Prostate gland (tissue), 2 donors: ENCODE data around the gene CER1. TPM values are rescaled to one million over a fixed set of nuclear protein-coding genes. Genes with fewer than 3 reads are reported as not detected.

Experiments used
- DNase-seq: peaks from one replicate; pipeline ENCODE4 v3.0.0-alpha.2; 2019; ENCODE audit warnings: low spot score
- H3K27ac ChIP-seq, 2 donors: fragments of 200-600 bp; sonication (generic); 2 replicates each; pipeline ENCODE4 v1.5.1; 2017 to 2019
- H3K27me3 ChIP-seq: fragments of 200-600 bp; sonication (generic); replicated peaks from 2 replicates; pipeline ENCODE4 v1.5.1; 2019; ENCODE audit not compliant: insufficient read depth
- H3K36me3 ChIP-seq, 2 donors: fragments of 200-600 bp; sonication (generic); 1 replicate in 1 of 2; 2 replicates in 1 of 2; pipeline versions ENCODE4 v1.5.1 to v1.8.1; 2017 to 2019
- H3K4me1 ChIP-seq: fragments of 200-600 bp; sonication (generic); replicated peaks from 2 replicates; pipeline ENCODE4 v1.5.1; 2019
- H3K4me3 ChIP-seq, 2 donors: fragments of 200-600 bp; sonication (generic); 2 replicates each; pipeline ENCODE4 v1.5.1; 2017 to 2019
- H3K9me3 ChIP-seq: fragments of 200-600 bp; sonication (generic); 2 replicates; pipeline ENCODE4 v1.5.1; 2017
- POLR2A ChIP-seq: fragments of 450-650 bp; IDR thresholded peaks from one replicate; pipeline ENCODE4 v1.6.1; 2016; ENCODE audit warnings: antibody characterized with exemption, mild to moderate bottlenecking
- POLR2AphosphoS5 ChIP-seq: sonication (generic); formaldehyde crosslinking; IDR thresholded peaks from one replicate; pipeline ENCODE4 v1.6.1; 2017; ENCODE audit warnings: antibody characterized with exemption
- WGBS: methylation state at CpG from one replicate; pipeline ENCODE4 v1.1.5; 2018; 5-methylcytosine and 5-hydroxymethylcytosine counted together
- intact Hi-C: fragments of 100-400 bp; cut with DNase I; formaldehyde crosslinking; loops from one replicate; pipeline ENCODE4 v1.14.2; 2022
- total RNA-seq, 2 donors: library from RNA; depleted of rRNA; stranded (reverse); fragments of >200 nt; gene quantifications; one replicate each; pipeline ENCODE4 v1.1.0, GENCODE V29; 2016
- TF ChIP-seq, protein P1 (sequence below), 4 experiments: fragments of 200-600 bp in 2 of 4; fragments of 450-650 bp in 2 of 4; sonication (generic) in 2 of 4; IDR thresholded peaks; 1 replicate in 3 of 4; 2 replicates in 1 of 4; pipeline ENCODE4 v1.5.1; 2016 to 2019; ENCODE audit warnings: antibody characterized with exemption in 4 of 4, mild to moderate bottlenecking in 2 of 4, moderate library complexity in 2 of 4

Gene CER1
- total RNA-seq, 2 donors from 2014 or later, result not detected

DNA sequence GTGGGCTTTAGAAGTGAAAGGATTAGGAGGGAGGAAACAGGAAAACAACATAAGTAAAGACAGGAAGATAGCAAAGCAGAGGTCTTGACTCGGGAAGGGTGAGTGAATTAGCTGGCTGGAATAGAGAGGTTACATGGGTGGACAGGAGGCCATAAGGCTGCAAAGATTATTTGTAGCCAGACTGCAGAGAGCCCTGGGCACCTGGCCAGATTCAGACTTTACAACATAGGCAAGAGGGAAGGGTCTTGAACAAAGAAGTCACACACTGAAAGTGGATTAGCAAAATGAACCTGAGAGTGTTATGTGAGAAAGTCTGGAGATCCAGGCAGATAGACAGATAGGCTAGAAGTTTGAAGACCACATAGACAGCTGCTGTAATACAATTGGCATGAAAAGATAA lies 29.7 kb upstream of the CER1 start:
- no peaks in the 10 kb centered on the region for H3K36me3 ChIP-seq
- no peak overlapping the region for H3K4me3 ChIP-seq
- no peaks in the 10 kb centered on the region for H3K27me3 ChIP-seq
- no peak overlapping the region for H3K27ac ChIP-seq
- WGBS, result 66% methylated on average over 1 of the region's 1 CpG
- no peaks in the 10 kb centered on the region for H3K9me3 ChIP-seq
- no peaks in the 10 kb centered on the region for H3K4me1 ChIP-seq
- DNase-seq, result no peak
- intact Hi-C loops, result no loop called here
- TF ChIP-seq POLR2AphosphoS5 (no peak), POLR2A (no peak)
- TF ChIP-seq, protein P1, sequence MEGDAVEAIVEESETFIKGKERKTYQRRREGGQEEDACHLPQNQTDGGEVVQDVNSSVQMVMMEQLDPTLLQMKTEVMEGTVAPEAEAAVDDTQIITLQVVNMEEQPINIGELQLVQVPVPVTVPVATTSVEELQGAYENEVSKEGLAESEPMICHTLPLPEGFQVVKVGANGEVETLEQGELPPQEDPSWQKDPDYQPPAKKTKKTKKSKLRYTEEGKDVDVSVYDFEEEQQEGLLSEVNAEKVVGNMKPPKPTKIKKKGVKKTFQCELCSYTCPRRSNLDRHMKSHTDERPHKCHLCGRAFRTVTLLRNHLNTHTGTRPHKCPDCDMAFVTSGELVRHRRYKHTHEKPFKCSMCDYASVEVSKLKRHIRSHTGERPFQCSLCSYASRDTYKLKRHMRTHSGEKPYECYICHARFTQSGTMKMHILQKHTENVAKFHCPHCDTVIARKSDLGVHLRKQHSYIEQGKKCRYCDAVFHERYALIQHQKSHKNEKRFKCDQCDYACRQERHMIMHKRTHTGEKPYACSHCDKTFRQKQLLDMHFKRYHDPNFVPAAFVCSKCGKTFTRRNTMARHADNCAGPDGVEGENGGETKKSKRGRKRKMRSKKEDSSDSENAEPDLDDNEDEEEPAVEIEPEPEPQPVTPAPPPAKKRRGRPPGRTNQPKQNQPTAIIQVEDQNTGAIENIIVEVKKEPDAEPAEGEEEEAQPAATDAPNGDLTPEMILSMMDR (IDR thresholded peaks at IDR 0.05), result no peak

GRCh38 chr9:14750821-14751220 lies 28.3 kb upstream of the CER1 start:
- intact Hi-C loops, result no loop called here
- no peak overlapping the region for H3K27ac ChIP-seq
- no peaks in the 10 kb centered on the region for H3K4me1 ChIP-seq
- H3K27me3 ChIP-seq, result no peaks in the 10 kb centered on the region
- no peak for DNase-seq
- no peaks in the 10 kb centered on the region for H3K36me3 ChIP-seq
- TF ChIP-seq, protein P1 (IDR thresholded peaks at IDR 0.05), result no peak
- TF ChIP-seq POLR2A (no peak), POLR2AphosphoS5 (no peak)
- H3K4me3 ChIP-seq, result no peak overlapping the region
- no peaks in the 10 kb centered on the region for H3K9me3 ChIP-seq

- no peak for DNase-seq
- no peaks in the 10 kb centered on the region for H3K36me3 ChIP-seq
- H3K4me3 ChIP-seq, result no peak overlapping the region
- H3K9me3 ChIP-seq, result no peaks in the 10 kb centered on the region
- H3K27me3 ChIP-seq, result no peaks in the 10 kb centered on the region
- intact Hi-C loops, result no loop called here
- no peaks in the 10 kb centered on the region for H3K4me1 ChIP-seq
- TF ChIP-seq POLR2AphosphoS5, result no peak
- no peak for TF ChIP-seq POLR2A
- TF ChIP-seq, protein P1 (IDR thresholded peaks at IDR 0.05), result no peak
- H3K27ac ChIP-seq, result no peak overlapping the region
- 61% methylated on average over 9 of the region's 9 CpGs for WGBS
These were observed 27.2 kb upstream of the CER1 start for GRCh38 chr9:14749741-14750211.

DNA sequence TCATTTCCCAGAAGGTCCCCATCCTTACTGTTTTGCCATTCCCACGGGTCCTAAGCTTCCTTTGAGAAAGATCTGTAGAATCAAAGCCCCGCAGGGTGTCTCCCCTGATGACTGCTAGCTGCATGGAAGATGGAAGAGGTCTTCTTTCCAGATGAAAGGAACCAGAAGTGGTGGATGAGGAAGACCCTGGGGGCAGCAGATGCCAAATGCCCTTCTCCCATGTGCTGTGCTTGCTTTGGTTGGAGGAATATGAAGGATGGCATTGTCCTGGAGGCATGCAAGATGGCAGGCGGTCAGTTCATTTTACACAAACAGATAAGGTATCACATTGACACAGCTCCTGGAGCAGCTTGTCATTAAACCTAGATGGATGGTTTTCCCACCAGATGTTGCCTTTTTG lies 25.8 kb upstream of the CER1 start:
- 96% methylated on average over 3 of the region's 3 CpGs for WGBS
- intact Hi-C loops, result no loop called here
- H3K4me1 ChIP-seq, result no peaks in the 10 kb centered on the region
- no peak overlapping the region for H3K27ac ChIP-seq
- H3K27me3 ChIP-seq, result no peaks in the 10 kb centered on the region
- H3K36me3 ChIP-seq, result no peaks in the 10 kb centered on the region
- no peak for TF ChIP-seq POLR2AphosphoS5
- no peak for TF ChIP-seq POLR2A
- TF ChIP-seq, protein P1 (IDR thresholded peaks at IDR 0.05), result no peak
- no peak overlapping the region for H3K4me3 ChIP-seq
- H3K9me3 ChIP-seq, result no peaks in the 10 kb centered on the region
- DNase-seq, result no peak

GRCh38 chr9:14747111-14747510 lies 24.6 kb upstream of the CER1 start:
- no peaks in the 10 kb centered on the region for H3K27me3 ChIP-seq
- intact Hi-C loops, result no loop called here
- H3K9me3 ChIP-seq, result no peaks in the 10 kb centered on the region
- H3K36me3 ChIP-seq, result no peaks in the 10 kb centered on the region
- no peak for TF ChIP-seq POLR2AphosphoS5
- no peak overlapping the region for H3K27ac ChIP-seq
- no peak overlapping the region for H3K4me3 ChIP-seq
- H3K4me1 ChIP-seq, result no peaks in the 10 kb centered on the region
- no peak for DNase-seq
